Stimulated activated naive CD4-positive, alpha-beta T cell (primary cell): ENCODE data around the gene KLHL29.

Experiments
- DNase-seq, 6 experiments: peaks; one replicate each; lab custom pipeline; 2025; lab: John Stamatoyannopoulos, UW

The KLHL29 gene

GRCh38 chr2:23616630-23617029 lies 231.7 kb downstream of the KLHL29 start:
- no peak for DNase-seq

- DNase-seq = no peak
Observed at GRCh38 chr2:23617167-23617810, 232.3 kb downstream of the KLHL29 start.

- no peak for DNase-seq
Observed at GRCh38 chr2:23617811-23618215, 232.8 kb downstream of the KLHL29 start.

- no peak for DNase-seq
Observed at GRCh38 chr2:23618265-23618664, 233.3 kb downstream of the KLHL29 start.

- DNase-seq = no peak
Observed at GRCh38 chr2:23618794-23619530, 234.0 kb downstream of the KLHL29 start.

- DNase-seq = no peak
Observed at GRCh38 chr2:23619941-23620340, 235.0 kb downstream of the KLHL29 start.

- DNase-seq = no peak
Observed at GRCh38 chr2:23620841-23621341, 235.9 kb downstream of the KLHL29 start.

- DNase-seq = no peak
Observed at GRCh38 chr2:23621616-23622015, 236.6 kb downstream of the KLHL29 start.

- DNase-seq = no peak
Observed at GRCh38 chr2:23622466-23622865, 237.5 kb downstream of the KLHL29 start.

GRCh38 chr2:23622966-23623675 lies 238.1 kb downstream of the KLHL29 start:
- no peak for DNase-seq

GRCh38 chr2:23624378-23624777 lies 239.4 kb downstream of the KLHL29 start:
- no peak for DNase-seq

- DNase-seq = no peak
Observed at GRCh38 chr2:23624915-23625314, 239.9 kb downstream of the KLHL29 start.

GRCh38 chr2:23625726-23626125 lies 240.7 kb downstream of the KLHL29 start:
- no peak for DNase-seq

- DNase-seq = no peak
Observed at GRCh38 chr2:23626701-23627230, 241.8 kb downstream of the KLHL29 start.

GRCh38 chr2:23627236-23628009 lies 242.4 kb downstream of the KLHL29 start:
- DNase-seq = no peak

GRCh38 chr2:23628926-23629771 lies 244.2 kb downstream of the KLHL29 start:
- no peak for DNase-seq

GRCh38 chr2:23629772-23630480 lies 244.9 kb downstream of the KLHL29 start:
- no peak for DNase-seq

GRCh38 chr2:23630961-23631360 lies 246.0 kb downstream of the KLHL29 start:
- DNase-seq = no peak

GRCh38 chr2:23631389-23631788 lies 246.4 kb downstream of the KLHL29 start:
- DNase-seq = no peak

GRCh38 chr2:23632386-23632785 lies 247.4 kb downstream of the KLHL29 start:
- no peak for DNase-seq
